ENCODE data around the gene C1orf105. TPM values are rescaled to one million over a fixed set of nuclear protein-coding genes. Genes with fewer than 3 reads are reported as not detected.
A peak's percentile ranks its signal among the peaks of the same experiment; 100 is the strongest.

Gene C1orf105
- total and polyA plus RNA-seq, 2 of the 13 experiments (the other 11 are each of a cell fraction or from before 2014, with no cell fraction given): 0.15 to 0.45 TPM

DNA sequence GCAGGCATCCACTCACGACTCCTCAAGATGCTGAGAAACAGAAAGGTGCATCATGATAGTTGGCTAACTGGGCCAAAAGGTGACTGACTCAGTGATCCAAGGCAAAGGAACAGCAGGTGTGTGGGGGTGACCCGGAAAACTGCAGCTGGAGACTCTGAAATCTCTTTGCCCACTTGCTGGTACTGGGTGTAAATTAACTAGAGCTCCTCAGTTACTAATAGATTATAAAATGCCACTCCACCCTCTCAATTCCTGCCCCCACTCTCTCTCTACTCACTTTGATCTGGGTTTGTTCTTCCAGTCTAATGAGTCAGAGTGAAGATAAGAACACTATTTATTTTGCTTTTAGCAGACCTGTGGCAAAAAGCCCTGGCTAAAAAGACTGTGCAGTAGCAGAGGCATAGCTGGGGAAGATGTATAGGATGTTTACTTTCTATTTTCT is 30.5 kb downstream of the C1orf105 start (continued):
- TF ChIP-seq ZNF766 (CRISPR knock-in tag; IDR thresholded peaks at IDR 0.05; ENCODE audit: borderline replicate concordance): no peak
- no peak for TF ChIP-seq CBX1 (IDR thresholded peaks at IDR 0.05; ENCODE audit: low read depth)
- TF ChIP-seq SOX5 (CRISPR knock-in tag; IDR thresholded peaks at IDR 0.05; ENCODE audit: borderline replicate concordance): peak; percentile 51; the same call in 1 of the 2 replicates
- TF ChIP-seq, protein P1, sequence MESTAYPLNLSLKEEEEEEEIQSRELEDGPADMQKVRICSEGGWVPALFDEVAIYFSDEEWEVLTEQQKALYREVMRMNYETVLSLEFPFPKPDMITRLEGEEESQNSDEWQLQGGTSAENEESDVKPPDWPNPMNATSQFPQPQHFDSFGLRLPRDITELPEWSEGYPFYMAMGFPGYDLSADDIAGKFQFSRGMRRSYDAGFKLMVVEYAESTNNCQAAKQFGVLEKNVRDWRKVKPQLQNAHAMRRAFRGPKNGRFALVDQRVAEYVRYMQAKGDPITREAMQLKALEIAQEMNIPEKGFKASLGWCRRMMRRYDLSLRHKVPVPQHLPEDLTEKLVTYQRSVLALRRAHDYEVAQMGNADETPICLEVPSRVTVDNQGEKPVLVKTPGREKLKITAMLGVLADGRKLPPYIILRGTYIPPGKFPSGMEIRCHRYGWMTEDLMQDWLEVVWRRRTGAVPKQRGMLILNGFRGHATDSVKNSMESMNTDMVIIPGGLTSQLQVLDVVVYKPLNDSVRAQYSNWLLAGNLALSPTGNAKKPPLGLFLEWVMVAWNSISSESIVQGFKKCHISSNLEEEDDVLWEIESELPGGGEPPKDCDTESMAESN (CRISPR knock-in tag; conservative IDR thresholded peaks at IDR 0.05): no peak
- no peak for TF ChIP-seq MAZ (IDR thresholded peaks at IDR 0.05; ENCODE audit: borderline replicate concordance, low read depth, low read length)
- TF ChIP-seq MAZ (CRISPR knock-in tag; IDR thresholded peaks at IDR 0.05; ENCODE audit: low read depth): no peak
- TF ChIP-seq ZNF780A (CRISPR knock-in tag; IDR thresholded peaks at IDR 0.05): no peak
- TF ChIP-seq, protein P2, sequence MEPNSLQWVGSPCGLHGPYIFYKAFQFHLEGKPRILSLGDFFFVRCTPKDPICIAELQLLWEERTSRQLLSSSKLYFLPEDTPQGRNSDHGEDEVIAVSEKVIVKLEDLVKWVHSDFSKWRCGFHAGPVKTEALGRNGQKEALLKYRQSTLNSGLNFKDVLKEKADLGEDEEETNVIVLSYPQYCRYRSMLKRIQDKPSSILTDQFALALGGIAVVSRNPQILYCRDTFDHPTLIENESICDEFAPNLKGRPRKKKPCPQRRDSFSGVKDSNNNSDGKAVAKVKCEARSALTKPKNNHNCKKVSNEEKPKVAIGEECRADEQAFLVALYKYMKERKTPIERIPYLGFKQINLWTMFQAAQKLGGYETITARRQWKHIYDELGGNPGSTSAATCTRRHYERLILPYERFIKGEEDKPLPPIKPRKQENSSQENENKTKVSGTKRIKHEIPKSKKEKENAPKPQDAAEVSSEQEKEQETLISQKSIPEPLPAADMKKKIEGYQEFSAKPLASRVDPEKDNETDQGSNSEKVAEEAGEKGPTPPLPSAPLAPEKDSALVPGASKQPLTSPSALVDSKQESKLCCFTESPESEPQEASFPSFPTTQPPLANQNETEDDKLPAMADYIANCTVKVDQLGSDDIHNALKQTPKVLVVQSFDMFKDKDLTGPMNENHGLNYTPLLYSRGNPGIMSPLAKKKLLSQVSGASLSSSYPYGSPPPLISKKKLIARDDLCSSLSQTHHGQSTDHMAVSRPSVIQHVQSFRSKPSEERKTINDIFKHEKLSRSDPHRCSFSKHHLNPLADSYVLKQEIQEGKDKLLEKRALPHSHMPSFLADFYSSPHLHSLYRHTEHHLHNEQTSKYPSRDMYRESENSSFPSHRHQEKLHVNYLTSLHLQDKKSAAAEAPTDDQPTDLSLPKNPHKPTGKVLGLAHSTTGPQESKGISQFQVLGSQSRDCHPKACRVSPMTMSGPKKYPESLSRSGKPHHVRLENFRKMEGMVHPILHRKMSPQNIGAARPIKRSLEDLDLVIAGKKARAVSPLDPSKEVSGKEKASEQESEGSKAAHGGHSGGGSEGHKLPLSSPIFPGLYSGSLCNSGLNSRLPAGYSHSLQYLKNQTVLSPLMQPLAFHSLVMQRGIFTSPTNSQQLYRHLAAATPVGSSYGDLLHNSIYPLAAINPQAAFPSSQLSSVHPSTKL (CRISPR knock-in tag; IDR thresholded peaks at IDR 0.05): peak; percentile 46; the same call in 1 of the 2 replicates
- TF ChIP-seq, protein P3, sequence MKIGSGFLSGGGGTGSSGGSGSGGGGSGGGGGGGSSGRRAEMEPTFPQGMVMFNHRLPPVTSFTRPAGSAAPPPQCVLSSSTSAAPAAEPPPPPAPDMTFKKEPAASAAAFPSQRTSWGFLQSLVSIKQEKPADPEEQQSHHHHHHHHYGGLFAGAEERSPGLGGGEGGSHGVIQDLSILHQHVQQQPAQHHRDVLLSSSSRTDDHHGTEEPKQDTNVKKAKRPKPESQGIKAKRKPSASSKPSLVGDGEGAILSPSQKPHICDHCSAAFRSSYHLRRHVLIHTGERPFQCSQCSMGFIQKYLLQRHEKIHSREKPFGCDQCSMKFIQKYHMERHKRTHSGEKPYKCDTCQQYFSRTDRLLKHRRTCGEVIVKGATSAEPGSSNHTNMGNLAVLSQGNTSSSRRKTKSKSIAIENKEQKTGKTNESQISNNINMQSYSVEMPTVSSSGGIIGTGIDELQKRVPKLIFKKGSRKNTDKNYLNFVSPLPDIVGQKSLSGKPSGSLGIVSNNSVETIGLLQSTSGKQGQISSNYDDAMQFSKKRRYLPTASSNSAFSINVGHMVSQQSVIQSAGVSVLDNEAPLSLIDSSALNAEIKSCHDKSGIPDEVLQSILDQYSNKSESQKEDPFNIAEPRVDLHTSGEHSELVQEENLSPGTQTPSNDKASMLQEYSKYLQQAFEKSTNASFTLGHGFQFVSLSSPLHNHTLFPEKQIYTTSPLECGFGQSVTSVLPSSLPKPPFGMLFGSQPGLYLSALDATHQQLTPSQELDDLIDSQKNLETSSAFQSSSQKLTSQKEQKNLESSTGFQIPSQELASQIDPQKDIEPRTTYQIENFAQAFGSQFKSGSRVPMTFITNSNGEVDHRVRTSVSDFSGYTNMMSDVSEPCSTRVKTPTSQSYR (CRISPR knock-in tag; IDR thresholded peaks at IDR 0.05; ENCODE audit: borderline replicate concordance): peak; percentile 61; the same call in 1 of the 2 replicates
- TF ChIP-seq, protein P4, sequence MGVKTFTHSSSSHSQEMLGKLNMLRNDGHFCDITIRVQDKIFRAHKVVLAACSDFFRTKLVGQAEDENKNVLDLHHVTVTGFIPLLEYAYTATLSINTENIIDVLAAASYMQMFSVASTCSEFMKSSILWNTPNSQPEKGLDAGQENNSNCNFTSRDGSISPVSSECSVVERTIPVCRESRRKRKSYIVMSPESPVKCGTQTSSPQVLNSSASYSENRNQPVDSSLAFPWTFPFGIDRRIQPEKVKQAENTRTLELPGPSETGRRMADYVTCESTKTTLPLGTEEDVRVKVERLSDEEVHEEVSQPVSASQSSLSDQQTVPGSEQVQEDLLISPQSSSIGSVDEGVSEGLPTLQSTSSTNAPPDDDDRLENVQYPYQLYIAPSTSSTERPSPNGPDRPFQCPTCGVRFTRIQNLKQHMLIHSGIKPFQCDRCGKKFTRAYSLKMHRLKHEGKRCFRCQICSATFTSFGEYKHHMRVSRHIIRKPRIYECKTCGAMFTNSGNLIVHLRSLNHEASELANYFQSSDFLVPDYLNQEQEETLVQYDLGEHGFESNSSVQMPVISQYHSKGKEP (CRISPR knock-in tag; IDR thresholded peaks at IDR 0.05): no peak
- 0 out of 2 replicates have a peak, but pooled peaks have one; percentile 2 for TF ChIP-seq ZNF205 (CRISPR knock-in tag; IDR thresholded peaks at IDR 0.05)
- TF ChIP-seq SIX1 (CRISPR knock-in tag; IDR thresholded peaks at IDR 0.05; ENCODE audit: borderline replicate concordance): peak; percentile 50; the same call in 1 of the 2 replicates
- no peak for TF ChIP-seq ZNF207 (IDR thresholded peaks at IDR 0.05; ENCODE audit: borderline replicate concordance)
- peak; percentile 44; the same call in 1 of the 2 replicates for TF ChIP-seq RXRB (CRISPR knock-in tag; IDR thresholded peaks at IDR 0.05; ENCODE audit: borderline replicate concordance)
- no peak for TF ChIP-seq ZFP1 (CRISPR knock-in tag; IDR thresholded peaks at IDR 0.05)
- peak; percentile 72; the same call in 1 of the 2 replicates for TF ChIP-seq SP5 (CRISPR knock-in tag; IDR thresholded peaks at IDR 0.05; ENCODE audit: borderline replicate concordance, low read depth)
- peak; percentile 51; the same call in 1 of the 2 replicates for TF ChIP-seq CREM (IDR thresholded peaks at IDR 0.05)
- no peak for TF ChIP-seq CREM (CRISPR knock-in tag; IDR thresholded peaks at IDR 0.05)
- peak; percentile 38; the same call in 1 of the 2 replicates for TF ChIP-seq HHEX (CRISPR knock-in tag; IDR thresholded peaks at IDR 0.05)
- TF ChIP-seq, protein P5, sequence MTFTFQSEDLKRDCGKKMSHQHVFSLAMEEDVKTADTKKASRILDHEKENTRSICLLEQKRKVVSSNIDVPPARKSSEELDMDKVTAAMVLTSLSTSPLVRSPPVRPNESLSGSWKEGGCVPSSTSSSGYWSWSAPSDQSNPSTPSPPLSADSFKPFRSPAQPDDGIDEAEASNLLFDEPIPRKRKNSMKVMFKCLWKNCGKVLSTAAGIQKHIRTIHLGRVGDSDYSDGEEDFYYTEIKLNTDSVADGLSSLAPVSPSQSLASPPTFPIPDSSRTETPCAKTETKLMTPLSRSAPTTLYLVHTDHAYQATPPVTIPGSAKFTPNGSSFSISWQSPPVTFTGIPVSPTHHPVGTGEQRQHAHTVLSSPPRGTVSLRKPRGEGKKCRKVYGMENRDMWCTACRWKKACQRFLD (CRISPR knock-in tag; IDR thresholded peaks at IDR 0.05; ENCODE audit: borderline replicate concordance): no peak

Data from HepG2 (cell line).